RWPE1 (cell line): ENCODE results near the gene PRTG.

Experiments used
- CTCF ChIA-PET: fragments of 350-600 bp; sonication (Branson Sonifier 250); formaldehyde crosslinking; extraction: SDS; loops from one replicate; lab custom pipeline; 2021; lab: Yijun Ruan, JAX
- POLR2A ChIA-PET: fragments of 400-600 bp; formaldehyde crosslinking; extraction: SDS; loops from one replicate; lab custom pipeline; 2020; ENCODE audit warnings: antibody characterized with exemption; ENCODE audit not compliant: low non-redundant PET; lab: Yijun Ruan, JAX
- DNase-seq: peaks from one replicate; pipeline ENCODE4 v3.0.0; 2012; ENCODE audit warnings: low spot score
- H3K27ac ChIP-seq: fragments of 450-650 bp; 2 replicates; pipeline ENCODE4 v1.5.1; 2017
- TF ChIP-seq, protein P1 (sequence below): fragments of 450-650 bp; conservative IDR thresholded peaks from 2 replicates; pipeline ENCODE4 v1.5.1; 2017; ENCODE audit warnings: low read depth, mild to moderate bottlenecking

Gene PRTG

GRCh38 chr15:55562601-55563000 is 180.4 kb downstream of the PRTG start:
- ChIA-PET POLR2A (no interaction called here), CTCF (no interaction called here)
- no peak for DNase-seq
- TF ChIP-seq, protein P1, sequence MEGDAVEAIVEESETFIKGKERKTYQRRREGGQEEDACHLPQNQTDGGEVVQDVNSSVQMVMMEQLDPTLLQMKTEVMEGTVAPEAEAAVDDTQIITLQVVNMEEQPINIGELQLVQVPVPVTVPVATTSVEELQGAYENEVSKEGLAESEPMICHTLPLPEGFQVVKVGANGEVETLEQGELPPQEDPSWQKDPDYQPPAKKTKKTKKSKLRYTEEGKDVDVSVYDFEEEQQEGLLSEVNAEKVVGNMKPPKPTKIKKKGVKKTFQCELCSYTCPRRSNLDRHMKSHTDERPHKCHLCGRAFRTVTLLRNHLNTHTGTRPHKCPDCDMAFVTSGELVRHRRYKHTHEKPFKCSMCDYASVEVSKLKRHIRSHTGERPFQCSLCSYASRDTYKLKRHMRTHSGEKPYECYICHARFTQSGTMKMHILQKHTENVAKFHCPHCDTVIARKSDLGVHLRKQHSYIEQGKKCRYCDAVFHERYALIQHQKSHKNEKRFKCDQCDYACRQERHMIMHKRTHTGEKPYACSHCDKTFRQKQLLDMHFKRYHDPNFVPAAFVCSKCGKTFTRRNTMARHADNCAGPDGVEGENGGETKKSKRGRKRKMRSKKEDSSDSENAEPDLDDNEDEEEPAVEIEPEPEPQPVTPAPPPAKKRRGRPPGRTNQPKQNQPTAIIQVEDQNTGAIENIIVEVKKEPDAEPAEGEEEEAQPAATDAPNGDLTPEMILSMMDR: no peak
- no peak overlapping the region for H3K27ac ChIP-seq
